SK-N-SH treated with all-trans-retinoic acid at 6 μM for 48 hours (cell line): ENCODE measurements around the gene ATXN3L.

Experiments used
- ARNTL ChIP-seq: fragments of 450-650 bp; formaldehyde crosslinking; IDR thresholded peaks from 2 replicates; pipeline ENCODE4 v1.5.0; 2020; ENCODE audit warnings: low read depth, mild to moderate bottlenecking, moderate library complexity, borderline replicate concordance
- CREB5 ChIP-seq: fragments of 250-450 bp; sonication (Bioruptor Pico); IDR thresholded peaks from 2 replicates; pipeline ENCODE4 v1.5.1; 2020; ENCODE audit warnings: low read depth, mild to moderate bottlenecking, moderate library complexity
- ESRRG ChIP-seq: fragments of 250-450 bp; sonication (Bioruptor Pico); IDR thresholded peaks from 2 replicates; pipeline ENCODE4 v1.6.1; 2021; ENCODE audit warnings: mild to moderate bottlenecking
- POU6F1 ChIP-seq: fragments of 250-450 bp; sonication (Bioruptor Pico); IDR thresholded peaks from 2 replicates; pipeline ENCODE4 v1.8.0; 2021; ENCODE audit warnings: low read depth, mild to moderate bottlenecking, moderate library complexity, borderline replicate concordance
- SNAI2 ChIP-seq: fragments of 250-450 bp; sonication (Bioruptor Pico); IDR thresholded peaks from 2 replicates; pipeline ENCODE4 v1.5.0; 2020; ENCODE audit warnings: mild to moderate bottlenecking, moderate library complexity
- TCF4 ChIP-seq: fragments of 250-450 bp; sonication (Bioruptor Pico); IDR thresholded peaks from 2 replicates; pipeline ENCODE4 v1.8.0; 2021; ENCODE audit warnings: mild to moderate bottlenecking, moderate library complexity, borderline replicate concordance
- ZC3H10 ChIP-seq: fragments of 250-450 bp; sonication (Bioruptor Pico); IDR thresholded peaks from 2 replicates; pipeline ENCODE4 v1.5.1; 2021; ENCODE audit warnings: mild to moderate bottlenecking, moderate library complexity
- ZFP30 ChIP-seq: fragments of 450-650 bp; formaldehyde crosslinking; IDR thresholded peaks from 2 replicates; pipeline ENCODE4 v1.5.0; 2022; ENCODE audit warnings: mild to moderate bottlenecking, moderate library complexity
- TF ChIP-seq, protein P1 (sequence below): fragments of 250-450 bp; sonication (Bioruptor Pico); IDR thresholded peaks from 2 replicates; pipeline ENCODE4 v1.8.0; 2020; ENCODE audit warnings: mild to moderate bottlenecking, moderate library complexity, borderline replicate concordance
- TF ChIP-seq, protein P2 (sequence below): fragments of 250-450 bp; sonication (Bioruptor Pico); IDR thresholded peaks from 2 replicates; pipeline ENCODE4 v1.5.1; 2021; ENCODE audit warnings: mild to moderate bottlenecking, moderate library complexity

GRCh38 chrX:13307041-13307440 is 12.8 kb downstream of the ATXN3L start:
- TF ChIP-seq TCF4 (CRISPR knock-in tag) (no peak), CREB5 (CRISPR knock-in tag) (no peak), SNAI2 (no peak), ZC3H10 (no peak), ZFP30 (no peak), POU6F1 (CRISPR knock-in tag) (no peak), ARNTL (CRISPR knock-in tag) (no peak), ESRRG (CRISPR knock-in tag) (no peak)
- TF ChIP-seq, protein P1, sequence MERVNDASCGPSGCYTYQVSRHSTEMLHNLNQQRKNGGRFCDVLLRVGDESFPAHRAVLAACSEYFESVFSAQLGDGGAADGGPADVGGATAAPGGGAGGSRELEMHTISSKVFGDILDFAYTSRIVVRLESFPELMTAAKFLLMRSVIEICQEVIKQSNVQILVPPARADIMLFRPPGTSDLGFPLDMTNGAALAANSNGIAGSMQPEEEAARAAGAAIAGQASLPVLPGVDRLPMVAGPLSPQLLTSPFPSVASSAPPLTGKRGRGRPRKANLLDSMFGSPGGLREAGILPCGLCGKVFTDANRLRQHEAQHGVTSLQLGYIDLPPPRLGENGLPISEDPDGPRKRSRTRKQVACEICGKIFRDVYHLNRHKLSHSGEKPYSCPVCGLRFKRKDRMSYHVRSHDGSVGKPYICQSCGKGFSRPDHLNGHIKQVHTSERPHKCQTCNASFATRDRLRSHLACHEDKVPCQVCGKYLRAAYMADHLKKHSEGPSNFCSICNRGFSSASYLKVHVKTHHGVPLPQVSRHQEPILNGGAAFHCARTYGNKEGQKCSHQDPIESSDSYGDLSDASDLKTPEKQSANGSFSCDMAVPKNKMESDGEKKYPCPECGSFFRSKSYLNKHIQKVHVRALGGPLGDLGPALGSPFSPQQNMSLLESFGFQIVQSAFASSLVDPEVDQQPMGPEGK (CRISPR knock-in tag), result no peak
- TF ChIP-seq, protein P2, sequence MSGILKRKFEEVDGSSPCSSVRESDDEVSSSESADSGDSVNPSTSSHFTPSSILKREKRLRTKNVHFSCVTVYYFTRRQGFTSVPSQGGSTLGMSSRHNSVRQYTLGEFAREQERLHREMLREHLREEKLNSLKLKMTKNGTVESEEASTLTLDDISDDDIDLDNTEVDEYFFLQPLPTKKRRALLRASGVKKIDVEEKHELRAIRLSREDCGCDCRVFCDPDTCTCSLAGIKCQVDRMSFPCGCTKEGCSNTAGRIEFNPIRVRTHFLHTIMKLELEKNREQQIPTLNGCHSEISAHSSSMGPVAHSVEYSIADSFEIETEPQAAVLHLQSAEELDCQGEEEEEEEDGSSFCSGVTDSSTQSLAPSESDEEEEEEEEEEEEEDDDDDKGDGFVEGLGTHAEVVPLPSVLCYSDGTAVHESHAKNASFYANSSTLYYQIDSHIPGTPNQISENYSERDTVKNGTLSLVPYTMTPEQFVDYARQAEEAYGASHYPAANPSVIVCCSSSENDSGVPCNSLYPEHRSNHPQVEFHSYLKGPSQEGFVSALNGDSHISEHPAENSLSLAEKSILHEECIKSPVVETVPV, result no peak
